HL-60/S4 treated with phorbol 12-myristate 13-acetate at 8.2 ng/mL for 4 days and 3 days (cell line): ENCODE measurements around the gene HCCS.

Source experiments
- in situ Hi-C: fragments of 300-500 bp; cut with MboI; formaldehyde crosslinking; loops from 2 replicates; pipeline ENCODE4 v1.15.0; 2022; ENCODE audit warnings: low sequenced_read_pairs

Gene HCCS

DNA sequence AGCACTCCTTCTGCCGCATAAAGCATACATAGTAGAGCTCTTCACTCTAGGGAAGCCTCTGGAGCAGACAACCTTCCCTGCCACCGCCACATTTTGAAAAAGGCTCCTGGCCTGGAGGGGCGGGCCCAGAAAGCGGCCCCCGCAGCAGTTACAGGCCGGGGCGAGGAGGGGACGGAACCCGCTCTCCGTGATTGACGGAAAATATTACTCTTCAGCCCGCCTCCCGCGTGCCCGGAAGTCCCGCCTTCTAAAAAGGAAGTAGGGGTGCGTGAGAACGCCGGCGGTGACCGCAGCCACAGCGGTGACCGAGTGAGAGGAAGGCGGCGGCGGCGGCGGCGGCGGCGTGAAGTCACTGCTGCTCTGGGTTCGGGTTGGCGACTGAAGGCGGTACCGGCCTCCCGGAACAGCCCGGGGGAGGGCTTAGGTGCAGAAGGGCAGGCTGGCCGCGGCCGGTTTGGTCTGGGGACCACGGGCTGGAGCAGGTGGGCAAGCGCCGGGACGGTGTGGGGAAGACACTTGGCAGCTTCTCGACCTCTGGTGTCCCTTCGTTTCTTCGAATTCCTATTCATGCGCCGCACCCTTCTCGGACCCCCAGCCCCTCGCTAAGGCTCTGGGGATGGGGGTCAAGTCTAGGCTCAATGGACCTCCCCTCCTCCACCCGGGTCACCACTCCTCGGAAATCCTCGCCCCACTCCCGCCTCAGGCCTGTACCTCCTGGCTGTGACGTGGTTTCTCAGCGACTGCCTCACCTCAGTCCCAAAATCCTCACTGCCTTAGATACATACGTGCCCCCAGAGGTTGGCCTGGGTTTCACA lies at the start of gene HCCS:
Gene HCCS, plus strand, starts transcription at position 296 of the 815 bp plus-strand sequence. CDS start 729 bp downstream, outside the sequence.
- in situ Hi-C loops = loop anchor here (25.0 kb wide), 2 partner anchors 651 to 924 kb away; partner anchors contain the start of gene MSL3

DNA sequence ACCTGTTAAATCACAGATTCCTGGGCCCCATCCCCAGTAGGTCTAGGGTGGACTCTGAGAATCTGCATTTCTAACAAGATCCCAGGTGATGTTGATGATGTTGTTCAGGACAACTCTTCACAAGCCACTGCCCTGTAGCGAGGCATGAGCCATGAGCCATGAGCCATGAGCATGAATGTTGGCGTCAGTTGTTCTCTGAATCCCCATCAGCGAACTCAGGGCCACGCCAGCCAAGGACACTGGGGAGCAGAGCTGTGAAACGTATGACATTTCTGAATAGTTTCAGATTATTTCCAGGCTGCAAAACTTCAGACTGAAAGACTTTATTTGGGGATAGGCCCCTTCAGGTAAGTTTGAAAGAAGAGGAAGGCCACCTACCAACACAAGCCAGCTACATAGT lies 46.9 kb upstream of the HCCS start:
- in situ Hi-C loops = no loop called here

DNA sequence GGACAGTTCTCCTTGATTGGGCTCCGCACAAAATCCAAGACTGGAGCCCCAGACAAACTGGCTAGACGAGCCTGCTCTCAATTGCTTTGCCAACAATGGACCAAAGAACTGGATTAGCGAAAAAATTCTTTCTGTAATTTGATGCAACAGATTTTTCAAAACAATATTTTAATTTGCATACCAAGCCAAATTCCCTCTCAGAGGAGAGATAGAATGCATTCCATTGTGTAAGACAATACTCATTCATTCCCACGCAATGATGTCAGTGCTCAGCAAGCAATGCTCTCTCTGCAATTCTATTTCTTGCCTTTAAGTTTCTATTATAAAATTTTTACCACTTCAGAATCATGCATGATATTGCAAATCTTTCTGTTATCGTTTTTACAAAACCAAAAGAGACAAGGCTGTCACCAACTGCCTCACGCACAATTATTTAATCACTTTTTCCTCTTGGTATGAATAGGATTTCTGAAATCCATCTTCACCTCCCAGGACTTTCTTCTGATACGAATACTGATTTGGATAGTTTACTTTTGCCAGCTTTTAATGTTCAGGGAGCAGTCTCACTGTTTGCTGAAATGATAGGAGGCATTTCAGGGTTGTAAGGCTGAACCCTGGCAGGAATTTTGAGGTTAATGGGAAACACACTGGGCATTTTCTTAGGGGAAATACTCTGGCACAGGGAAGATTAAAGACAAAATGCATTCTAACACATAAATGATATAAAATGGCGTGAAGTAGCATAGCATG lies 46.1 kb upstream of the HCCS start:
- in situ Hi-C loops = no loop called here

DNA sequence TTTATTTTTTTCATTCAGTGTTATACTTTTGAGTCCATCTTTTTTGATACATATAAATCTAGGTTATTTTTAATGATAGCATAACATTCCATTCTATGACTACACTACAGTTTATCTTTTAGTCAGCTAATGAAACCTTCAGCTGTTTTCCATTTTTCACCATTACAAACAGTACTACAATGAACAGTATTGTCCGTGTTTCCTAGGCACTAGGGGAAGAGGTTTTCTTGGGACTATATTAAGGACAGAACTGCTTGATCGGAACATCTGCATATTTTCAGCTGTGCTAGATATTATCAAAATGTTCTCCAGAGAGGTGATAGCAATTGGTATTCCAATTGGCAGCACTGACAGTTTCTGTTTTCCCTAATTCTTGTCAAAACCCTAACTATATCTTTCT lies 44.3 kb upstream of the HCCS start:
- in situ Hi-C loops = no loop called here

DNA sequence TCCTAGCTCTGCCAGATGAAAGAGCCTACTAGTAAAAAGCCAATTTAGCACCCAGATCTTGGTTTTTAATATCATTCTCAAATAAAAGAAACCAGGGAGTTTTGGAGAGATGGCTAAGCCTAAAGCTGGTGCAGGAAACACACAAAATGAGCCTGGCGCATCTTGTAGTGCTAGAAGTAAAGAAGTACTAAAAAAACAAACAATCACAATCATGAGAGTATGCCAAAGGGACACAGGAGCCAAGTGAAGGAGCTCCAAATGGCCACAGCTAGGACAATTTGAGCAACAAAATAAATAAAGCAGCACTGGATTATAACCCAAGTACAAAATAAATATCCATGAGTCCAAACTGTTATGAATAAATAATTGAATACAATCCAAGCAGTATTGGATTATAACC lies 37.8 kb upstream of the HCCS start:
- in situ Hi-C loops = no loop called here

DNA sequence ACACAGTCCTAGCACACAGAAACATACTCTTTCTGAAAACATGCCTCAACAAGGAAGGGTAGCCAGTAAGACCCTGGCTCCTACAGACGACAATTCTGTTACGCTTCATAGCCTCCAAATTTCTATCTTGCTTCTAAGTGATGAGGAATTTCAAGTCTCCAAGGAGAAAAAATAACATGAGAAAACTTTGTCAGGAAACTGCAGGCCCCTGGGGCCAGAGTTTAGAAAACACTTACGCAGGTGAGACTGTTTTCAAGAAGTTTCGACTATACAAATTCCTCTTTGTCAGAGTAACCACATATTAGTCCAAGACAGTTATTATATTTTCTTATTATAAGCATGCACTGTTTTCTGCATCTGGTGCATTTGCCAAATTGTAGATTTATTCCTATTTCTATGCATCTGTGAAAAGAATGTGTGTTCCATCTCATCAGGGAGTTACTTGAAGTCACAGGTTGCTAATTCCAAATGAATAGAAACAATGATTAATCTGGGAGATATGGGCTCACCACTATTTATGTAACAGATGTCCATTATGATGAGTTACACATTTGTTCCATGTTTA lies 30.3 kb upstream of the HCCS start:
- in situ Hi-C loops = no loop called here

DNA sequence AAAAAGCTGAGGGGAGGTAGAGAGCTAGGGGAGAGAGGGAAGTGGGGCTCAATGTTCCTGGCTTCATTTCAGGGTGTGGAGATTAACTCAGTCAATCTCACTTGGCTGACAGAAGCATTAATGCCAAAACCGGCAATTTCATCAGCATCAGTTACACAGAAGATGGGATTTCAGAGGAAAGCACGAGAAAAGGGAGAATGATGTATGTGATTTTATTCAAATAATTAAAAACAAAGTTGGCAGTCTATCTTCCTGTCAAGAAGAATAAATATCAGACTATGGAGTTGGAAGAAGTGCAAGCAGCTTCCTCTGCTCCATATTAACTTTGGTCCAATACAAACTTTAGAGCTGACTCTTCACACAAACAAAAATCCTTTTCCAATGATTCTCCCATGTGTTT lies 29.6 kb upstream of the HCCS start:
- in situ Hi-C loops = no loop called here

DNA sequence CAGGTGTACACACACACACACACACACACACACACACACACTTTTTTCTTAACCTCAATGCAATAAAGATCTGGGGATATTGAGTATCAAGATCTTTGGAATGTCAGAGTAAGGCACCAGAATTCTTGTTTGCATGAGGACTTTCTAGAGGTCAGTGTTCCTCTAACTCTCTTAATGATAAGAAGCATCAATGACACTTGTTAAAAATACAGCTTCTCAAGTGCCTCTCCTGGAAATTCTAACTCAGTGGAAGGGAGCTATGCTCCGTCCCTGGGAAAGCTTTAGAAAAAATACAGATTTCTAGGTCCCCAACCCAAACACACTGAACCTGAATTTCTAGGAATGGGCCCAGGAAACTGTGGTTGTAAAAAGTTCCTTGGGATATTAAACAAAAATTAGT lies 25.8 kb upstream of the HCCS start:
- in situ Hi-C loops = no loop called here

DNA sequence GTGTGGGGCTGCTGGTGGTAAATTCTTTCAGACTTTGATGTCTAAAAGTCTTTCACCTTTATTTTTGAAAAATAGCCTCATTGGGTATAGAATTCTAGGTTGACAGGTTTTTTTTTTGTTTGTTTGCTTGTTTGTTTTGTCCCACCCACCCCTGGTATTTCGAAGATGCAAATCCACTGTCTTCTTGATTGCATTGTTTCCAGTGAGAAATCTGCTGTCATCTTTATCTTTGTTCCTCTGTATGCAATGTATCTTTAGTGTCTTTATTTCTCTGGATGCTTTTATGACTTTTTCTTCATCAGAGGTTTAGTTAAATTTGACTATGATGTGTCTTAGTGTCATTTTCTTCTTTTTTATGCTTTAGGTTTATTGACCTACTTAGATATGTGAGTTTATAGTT lies 21.3 kb upstream of the HCCS start:
- in situ Hi-C loops = no loop called here

DNA sequence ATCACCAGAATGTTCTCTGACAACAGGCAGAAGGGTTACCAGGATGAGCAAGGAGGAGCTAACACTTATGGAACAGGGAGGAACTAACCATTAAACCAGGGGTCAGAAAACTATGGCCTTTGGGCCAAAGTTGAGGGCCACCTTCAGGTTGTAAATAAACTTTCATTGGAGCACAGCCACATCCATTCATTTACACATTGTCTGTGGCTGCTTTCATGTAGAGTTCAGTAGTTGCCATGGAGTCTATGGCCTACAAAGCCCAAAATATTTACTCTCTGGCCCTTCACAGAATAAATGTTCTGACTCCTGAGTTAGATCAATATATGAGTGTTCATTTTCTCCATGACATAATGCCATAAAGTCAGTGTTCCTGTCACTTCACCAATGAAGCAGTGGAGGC lies 13.2 kb upstream of the HCCS start:
- in situ Hi-C loops = no loop called here

DNA sequence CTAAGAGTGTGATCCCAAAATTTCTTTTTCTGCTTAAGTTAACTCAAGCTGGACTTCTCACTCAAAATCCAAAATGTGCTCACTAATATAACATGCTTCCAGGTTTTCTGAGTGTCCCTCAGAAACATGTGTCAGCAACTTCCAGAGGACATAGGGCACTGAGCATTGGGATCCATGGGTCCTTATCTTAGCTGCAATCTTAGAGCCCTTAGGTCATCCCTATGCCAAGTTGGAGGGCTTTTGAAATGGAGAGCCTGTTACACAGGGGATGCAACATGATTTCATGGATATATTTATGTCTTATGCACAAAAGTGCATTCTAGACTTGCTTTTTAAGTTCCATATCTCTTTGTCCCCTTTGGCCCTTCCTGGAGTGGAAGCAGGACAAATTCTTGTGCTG lies 11.7 kb upstream of the HCCS start:
- in situ Hi-C loops = no loop called here

DNA sequence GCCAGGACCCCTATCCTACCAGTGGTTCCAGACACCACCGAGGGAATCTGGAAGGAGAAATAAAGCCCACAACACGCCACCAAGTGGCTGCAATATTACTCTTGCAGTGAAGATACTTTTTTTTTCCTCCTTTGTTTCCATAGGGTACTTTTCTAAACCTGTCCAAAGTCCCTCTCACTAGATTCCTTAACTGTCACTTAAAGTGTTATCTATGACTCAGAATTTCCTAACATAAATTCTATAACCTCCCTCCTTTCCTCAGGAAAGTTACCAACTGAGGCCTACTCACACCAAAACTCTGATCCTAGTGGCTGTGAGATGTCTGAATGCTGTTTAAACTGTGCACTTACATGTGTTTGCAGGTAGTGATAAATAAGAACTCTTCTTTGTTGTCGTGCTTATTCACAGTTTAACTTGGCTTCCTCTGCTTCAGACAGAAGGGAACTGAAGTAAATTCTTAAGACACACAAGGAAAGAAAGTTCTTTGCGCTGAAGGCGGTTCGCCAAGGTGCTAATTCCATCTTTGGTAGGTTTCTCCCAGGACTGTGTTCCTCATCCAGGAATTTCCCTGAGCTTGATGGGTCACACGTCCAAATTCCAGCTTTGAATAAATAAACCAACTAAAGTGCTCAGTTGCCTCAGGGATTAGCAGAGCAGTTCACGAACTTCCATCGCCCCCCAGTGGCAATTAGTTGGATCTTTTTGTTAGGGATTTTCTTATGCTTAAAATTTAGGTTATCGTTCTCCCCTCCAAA lies 10.7 kb upstream of the HCCS start:
- in situ Hi-C loops = loop anchor here (25.0 kb wide), 2 partner anchors 662 to 913 kb away; partner anchors contain the start of gene MSL3

DNA sequence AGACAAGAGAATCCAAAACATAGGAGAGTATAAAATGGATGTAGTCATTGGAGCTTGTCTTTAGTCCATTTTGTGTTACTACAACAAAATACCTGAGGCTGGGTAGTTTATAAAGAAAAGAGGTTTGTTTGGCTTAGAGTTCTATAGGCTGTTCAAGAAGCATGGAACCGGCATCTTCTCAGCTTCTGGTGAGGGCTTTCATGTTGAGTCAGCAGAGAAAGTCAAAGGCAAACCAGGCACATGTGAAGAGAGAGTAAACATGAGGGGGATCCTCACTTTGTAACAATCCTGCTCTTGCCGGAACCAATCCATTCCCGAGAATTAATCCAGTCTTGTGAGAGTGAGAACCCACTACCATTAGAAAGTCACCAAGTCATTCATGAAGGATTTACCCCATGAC lies 8.1 kb upstream of the HCCS start:
- in situ Hi-C loops = loop anchor here (25.0 kb wide), 2 partner anchors 659 to 916 kb away; partner anchors contain the start of gene MSL3

DNA sequence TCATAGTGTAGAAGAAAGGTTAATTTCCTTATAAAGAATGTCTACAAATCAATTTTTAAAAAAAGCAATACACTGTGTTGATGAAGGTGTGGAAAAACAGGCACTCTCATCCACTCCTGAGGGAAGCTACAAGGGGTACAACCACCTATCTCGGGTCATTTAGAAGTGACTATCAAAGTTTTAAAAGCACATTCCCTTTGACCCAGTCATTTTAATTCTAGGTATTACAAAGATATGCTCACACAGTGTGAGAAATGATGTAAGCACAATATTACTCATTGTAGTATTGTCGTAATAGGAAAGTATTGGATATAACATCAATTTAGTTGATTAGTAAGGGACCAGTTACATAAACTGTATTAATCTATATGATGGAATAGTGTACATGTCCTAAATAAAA lies 7.4 kb upstream of the HCCS start:
- in situ Hi-C loops = loop anchor here (25.0 kb wide), 2 partner anchors 659 to 916 kb away; partner anchors contain the start of gene MSL3

DNA sequence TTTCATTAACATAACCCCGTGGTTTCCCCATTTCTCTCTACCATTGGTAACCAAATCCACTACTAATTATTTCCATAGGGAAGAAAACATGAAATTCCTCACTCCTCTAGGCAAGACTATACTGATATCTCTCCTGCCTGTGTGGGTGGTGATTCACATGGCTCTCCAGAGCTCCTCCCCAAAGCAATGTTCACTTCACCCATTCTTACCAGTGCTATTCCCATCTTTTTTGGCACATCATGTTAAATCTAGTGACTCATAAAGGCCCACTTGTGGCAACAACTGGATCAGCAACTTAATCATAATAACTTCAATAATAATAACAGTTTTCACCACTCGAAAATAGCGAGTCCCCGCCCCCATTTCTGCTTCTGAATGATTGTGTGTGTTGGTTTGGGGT lies 6.1 kb upstream of the HCCS start:
- in situ Hi-C loops = loop anchor here (25.0 kb wide), 2 partner anchors 657 to 918 kb away; partner anchors contain the start of gene MSL3

DNA sequence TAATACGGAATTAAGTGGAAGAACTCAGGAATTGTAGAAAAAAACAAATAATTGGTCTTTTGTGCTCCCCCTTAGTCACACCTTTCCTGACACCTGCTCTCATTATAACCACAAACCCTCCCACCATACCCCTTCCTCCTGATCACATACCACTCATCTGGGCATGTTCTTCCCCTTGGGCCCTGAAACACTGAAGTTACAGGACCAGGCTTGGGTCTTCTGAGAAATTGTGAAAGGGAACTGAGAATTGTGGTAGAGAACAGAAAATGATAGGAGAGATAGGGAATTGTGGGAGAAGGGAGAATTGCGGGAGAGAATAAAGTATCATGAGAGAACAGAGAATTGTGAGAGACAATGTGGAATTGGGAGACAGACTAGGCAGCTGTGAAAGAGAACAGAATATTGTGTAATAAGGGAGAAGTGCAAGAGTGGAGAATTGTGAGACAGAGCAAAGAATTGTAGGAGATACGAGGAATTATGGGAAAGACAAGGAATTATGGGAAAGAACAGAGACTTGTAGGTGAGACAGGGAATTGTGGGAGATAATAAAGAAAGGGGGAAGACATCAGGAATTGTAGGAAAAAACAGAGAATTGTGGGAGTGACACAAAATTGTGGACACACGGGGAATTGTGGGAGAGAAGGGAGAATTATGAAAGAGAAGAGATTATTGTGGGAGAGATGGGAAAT lies 2.7 kb upstream of the HCCS start:
- in situ Hi-C loops = loop anchor here (25.0 kb wide), 2 partner anchors 654 to 921 kb away; partner anchors contain the start of gene MSL3

DNA sequence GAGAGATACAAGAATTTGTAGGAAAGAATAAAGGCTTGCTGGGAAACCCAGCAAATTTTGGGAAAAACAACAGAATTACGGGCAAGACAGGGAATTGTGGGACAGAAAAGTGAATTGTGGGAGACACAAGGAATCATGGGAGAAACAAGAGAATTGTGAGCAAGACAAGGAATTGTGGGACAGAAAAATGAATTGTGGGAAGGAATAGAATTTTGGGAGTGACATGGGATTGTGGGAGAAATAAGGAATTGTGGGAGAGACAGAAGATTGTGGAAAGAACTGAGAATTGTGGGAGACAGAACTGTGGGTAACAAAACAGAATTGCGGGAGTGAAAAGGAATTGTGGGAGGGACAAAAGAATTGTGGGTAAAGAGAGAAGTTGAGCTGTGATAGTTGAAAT lies 1.2 kb upstream of the HCCS start:
- in situ Hi-C loops = loop anchor here (25.0 kb wide), 2 partner anchors 652 to 923 kb away; partner anchors contain the start of gene MSL3

DNA sequence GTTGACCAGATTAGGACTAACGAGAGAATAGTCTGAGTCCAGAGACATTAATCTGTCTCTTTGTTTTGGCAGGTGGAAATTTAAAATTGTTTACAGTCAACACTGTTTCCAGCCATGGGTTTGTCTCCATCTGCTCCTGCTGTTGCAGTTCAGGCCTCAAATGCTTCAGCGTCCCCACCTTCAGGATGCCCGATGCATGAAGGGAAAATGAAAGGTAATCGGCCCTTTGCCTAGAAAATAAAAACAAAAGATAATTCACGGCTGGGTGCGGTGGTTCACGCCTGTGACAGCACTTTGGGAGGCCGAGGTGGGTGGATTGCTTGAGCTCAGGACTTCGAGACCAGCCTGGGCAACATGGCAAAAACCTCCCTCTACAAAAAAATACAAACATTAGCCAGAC lies 815 bp downstream of the HCCS start:
- in situ Hi-C loops = loop anchor here (25.0 kb wide), 2 partner anchors 650 to 925 kb away; partner anchors contain the start of gene MSL3

DNA sequence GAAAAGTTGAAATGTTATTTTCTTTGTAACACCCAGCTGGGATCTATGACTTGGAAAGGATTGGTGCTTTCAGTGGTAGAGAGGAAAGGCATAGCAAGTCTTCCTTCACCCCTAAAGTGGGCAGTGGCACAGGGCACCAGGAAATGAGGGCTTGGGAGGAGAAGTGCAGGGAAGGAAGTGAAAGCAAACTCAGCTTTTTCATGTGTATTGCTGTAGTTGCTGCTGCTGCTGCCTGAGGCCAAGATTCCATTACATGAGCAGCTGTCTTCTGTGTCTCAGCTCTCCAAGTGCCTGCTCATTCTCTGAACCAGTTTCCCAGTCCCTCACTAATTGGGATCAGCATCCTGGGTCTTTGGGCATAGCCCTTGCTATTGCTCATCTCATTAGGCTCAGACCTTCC lies 2.6 kb downstream of the HCCS start:
- in situ Hi-C loops = loop anchor here (25.0 kb wide), 2 partner anchors 649 to 926 kb away; partner anchors contain the start of gene MSL3

DNA sequence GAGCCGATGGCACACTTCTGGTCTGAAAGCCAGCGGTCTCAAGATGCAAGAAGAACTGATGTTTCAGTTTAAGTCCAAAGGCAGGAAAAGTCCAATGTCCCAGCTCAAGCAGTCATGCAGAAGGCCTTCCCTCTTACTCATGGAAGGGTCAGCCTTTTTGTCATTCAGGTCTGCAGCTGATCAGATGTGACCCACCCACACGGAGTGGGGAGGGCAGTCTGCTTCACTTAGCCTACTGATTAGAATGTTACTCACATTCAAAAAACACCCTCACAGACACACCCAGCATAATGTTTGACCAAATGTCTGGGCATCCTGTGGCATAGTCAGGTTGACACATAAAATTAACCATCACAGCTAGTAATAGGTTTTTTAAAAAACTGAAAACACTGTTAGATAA lies 6.6 kb downstream of the HCCS start:
- in situ Hi-C loops = loop anchor here (25.0 kb wide), 2 partner anchors 645 to 930 kb away; partner anchors contain the start of gene MSL3
